WTC11 (cell line): ENCODE data around the gene DBN1. TPM values are rescaled to one million over a fixed set of nuclear protein-coding genes. Genes with fewer than 3 reads are reported as not detected.
"Not testable (repeated sequence)": the region's sequence is repeated elsewhere in the genome, so short reads cannot be mapped to it uniquely, and the experiment has no call there.

Experiments
- ATAC-seq: fragments of 200-7000 bp; cut with Tn5 transposase; 2 replicates; pipeline ENCODE4 v1.10.0; 2021; ENCODE audit warnings: mild to moderate bottlenecking, moderate library complexity
- CTCF ChIA-PET: fragments of 300-600 bp; sonication (Branson Sonifier 250); formaldehyde crosslinking; loops from one replicate; lab custom pipeline; 2021; ENCODE audit warnings: antibody characterized with exemption; lab: Charles Lee
- POLR2A ChIA-PET: fragments of 350-600 bp; sonication (Branson Sonifier 250); formaldehyde crosslinking; loops from one replicate; lab custom pipeline; 2021; ENCODE audit warnings: antibody characterized with exemption; lab: Charles Lee
- DNase-seq: peaks from one replicate; pipeline ENCODE4 v3.0.0; 2021; ENCODE audit warnings: low spot score
- H3K27ac Mint-ChIP-seq: 2 replicates; pipeline ENCODE4 v1.8.0; 2021; ENCODE audit warnings: mixed read lengths
- H3K27me3 Mint-ChIP-seq: 2 replicates; pipeline ENCODE4 v1.8.0; 2021; ENCODE audit warnings: low read depth, mild to moderate bottlenecking, moderate library complexity, mixed read lengths
- H3K36me3 Mint-ChIP-seq: 2 replicates; pipeline ENCODE4 v1.8.0; 2021; ENCODE audit warnings: mixed read lengths
- H3K4me1 Mint-ChIP-seq: 2 replicates; pipeline ENCODE4 v1.8.0; 2022; ENCODE audit warnings: mixed read lengths
- H3K4me3 Mint-ChIP-seq: 2 replicates; pipeline ENCODE4 v1.8.0; 2021; ENCODE audit warnings: mild to moderate bottlenecking, moderate library complexity, mixed read lengths
- H3K9me3 Mint-ChIP-seq: 2 replicates; pipeline ENCODE4 v1.8.0; 2021; ENCODE audit warnings: mixed read lengths
- CTCF ChIP-seq: fragments of 200-600 bp; IDR thresholded peaks from 2 replicates; pipeline ENCODE4 v1.8.0; 2022; ENCODE audit warnings: antibody characterized with exemption
- MXD4 ChIP-seq: fragments of 250-450 bp; sonication (Bioruptor Pico); IDR thresholded peaks from 2 replicates; pipeline ENCODE4 v1.8.0; 2021; ENCODE audit warnings: mild to moderate bottlenecking, moderate library complexity, borderline replicate concordance
- NFYB ChIP-seq: sonication (generic); formaldehyde crosslinking; conservative IDR thresholded peaks from 2 replicates; pipeline ENCODE4 v1.8.0; 2022; ENCODE audit warnings: low read depth, missing genetic modification reagents
- PRRX2 ChIP-seq: fragments of 250-450 bp; sonication (Bioruptor Pico); IDR thresholded peaks from 2 replicates; pipeline ENCODE4 v1.8.0; 2021; ENCODE audit warnings: mild to moderate bottlenecking
- ZBTB43 ChIP-seq: sonication (generic); formaldehyde crosslinking; IDR thresholded peaks from 2 replicates; pipeline ENCODE4 v1.8.1; 2023; ENCODE audit warnings: mild to moderate bottlenecking, missing genetic modification reagents
- ZNF263 ChIP-seq: sonication (generic); formaldehyde crosslinking; IDR thresholded peaks from 2 replicates; pipeline ENCODE4 v1.8.1; 2022; ENCODE audit warnings: low read depth, mild to moderate bottlenecking, moderate library complexity, missing genetic modification reagents
- ZNF425 ChIP-seq: fragments of 250-450 bp; sonication (Bioruptor Pico); conservative IDR thresholded peaks from 2 replicates; pipeline ENCODE4 v1.9.0; 2021; ENCODE audit warnings: mild to moderate bottlenecking
- total RNA-seq: library from RNA; stranded (reverse); gene quantifications from 3 replicates; pipeline ENCODE4 v1.2.3, GENCODE V29; 2021

Gene DBN1
- total RNA-seq, 1 experiment from 2014 or later = 288 TPM

GRCh38 chr5:177423671-177424070, 49.8 kb downstream of the DBN1 start (continued):
- no peak for TF ChIP-seq ZBTB43
- TF ChIP-seq, all 79 proteins: peak for 0

GRCh38 chr5:177421062-177421798, 52.2 kb downstream of the DBN1 start:
- POLR2A ChIA-PET = no interaction called here
- H3K4me3 Mint-ChIP-seq = no peak overlapping the region
- H3K9me3 Mint-ChIP-seq = no peaks in the 10 kb centered on the region
- DNase-seq (no peak), ATAC-seq (no peak)
- no peak overlapping the region for H3K27ac Mint-ChIP-seq
- H3K4me1 Mint-ChIP-seq = peaks cover 5% of the 10 kb centered on the region
- no peaks in the 10 kb centered on the region for H3K36me3 Mint-ChIP-seq
- TF ChIP-seq ZNF263 (no peak), PRRX2 (no peak)
- peaks cover 13% of the 10 kb centered on the region for H3K27me3 Mint-ChIP-seq
- CTCF ChIA-PET = interaction anchor here (1.4 to 3.0 kb wide), 2 partner anchors 31 to 50 kb away, joined by 5 to 10 read pairs; no protein-coding TSS in a partner anchor

- peaks cover 13% of the 10 kb centered on the region for H3K27me3 Mint-ChIP-seq
- H3K9me3 Mint-ChIP-seq, H3K4me1 Mint-ChIP-seq, H3K27ac Mint-ChIP-seq, H3K36me3 Mint-ChIP-seq, ATAC-seq, H3K4me3 Mint-ChIP-seq, DNase-seq, POLR2A ChIA-PET: not testable (repeated sequence)
- CTCF ChIA-PET = interaction anchor here (0.6 to 3.0 kb wide), 4 partner anchors 30 to 155 kb away, joined by 3 to 10 read pairs (median 4); no protein-coding TSS in a partner anchor
Measured at GRCh38 chr5:177420472-177420871, 53.0 kb downstream of the DBN1 start.

- peaks cover 19% of the 10 kb centered on the region for H3K27me3 Mint-ChIP-seq
- DNase-seq (no peak), ATAC-seq (no peak)
- no peak overlapping the region for H3K4me3 Mint-ChIP-seq
- ChIA-PET POLR2A (interaction anchor here (0.7 kb wide), 1 partner anchor 16 kb away, joined by 3 read pairs; no protein-coding TSS in a partner anchor), CTCF (interaction anchor here (1.2 to 1.9 kb wide), 4 partner anchors 28 to 101 kb away, joined by 3 to 5 read pairs (median 4); no protein-coding TSS in a partner anchor)
- H3K36me3 Mint-ChIP-seq = no peaks in the 10 kb centered on the region
- TF ChIP-seq NFYB (CRISPR knock-in tag) (no peak), MXD4 (CRISPR knock-in tag) (no peak), CTCF (no peak), ZNF425 (CRISPR knock-in tag) (no peak)
- H3K9me3 Mint-ChIP-seq = no peaks in the 10 kb centered on the region
- H3K27ac Mint-ChIP-seq = no peak overlapping the region
- H3K4me1 Mint-ChIP-seq = no peaks in the 10 kb centered on the region
Measured at GRCh38 chr5:177419046-177419445, 54.4 kb downstream of the DBN1 start.

- CTCF ChIA-PET = interaction anchor here (0.8 to 3.7 kb wide), 5 partner anchors 14 to 107 kb away, joined by 3 to 32 read pairs (median 5); no protein-coding TSS in a partner anchor
- DNase-seq, ATAC-seq, H3K4me3 Mint-ChIP-seq, H3K36me3 Mint-ChIP-seq, H3K4me1 Mint-ChIP-seq, H3K27ac Mint-ChIP-seq, POLR2A ChIA-PET, H3K9me3 Mint-ChIP-seq: not testable (repeated sequence)
- peaks cover 37% of the 10 kb centered on the region for H3K27me3 Mint-ChIP-seq
Measured at GRCh38 chr5:177417081-177417480, 56.4 kb downstream of the DBN1 start.
